Stimulated activated CD4-positive, alpha-beta T cell treated with anti-CD3 and anti-CD28 coated beads, Interleukin-4, amount 100 ng/mL, for 24 hours (primary cell): ENCODE data around the gene KRTAP4-16.
"Not testable (repeated sequence)": the region's sequence is repeated elsewhere in the genome, so short reads cannot be mapped to it uniquely, and the experiment has no call there.

Experiments
- DNase-seq: peaks from one replicate; pipeline ENCODE4 v3.0.0-alpha.2; 2020

The KRTAP4-16 gene

DNA sequence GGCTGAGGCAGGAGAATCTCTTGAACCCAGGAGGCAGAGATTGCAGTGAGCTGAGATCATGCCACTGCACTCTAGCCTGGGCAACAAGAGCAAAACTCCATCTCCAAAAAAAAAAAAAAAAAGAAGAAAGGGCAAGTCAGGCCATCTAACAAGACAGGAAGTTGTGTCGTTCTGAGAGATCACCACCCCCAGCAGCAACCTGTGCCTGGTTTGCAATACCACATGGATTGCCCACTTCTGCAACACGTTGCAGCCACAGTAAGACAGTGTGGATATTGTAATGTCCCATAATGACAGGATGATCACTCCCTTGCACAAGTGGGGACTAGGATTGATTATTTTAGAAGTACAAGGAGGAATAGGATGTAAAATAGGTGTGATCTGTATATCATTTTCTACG lies 33.0 kb downstream of the KRTAP4-16 start:
- DNase-seq: no peak

DNA sequence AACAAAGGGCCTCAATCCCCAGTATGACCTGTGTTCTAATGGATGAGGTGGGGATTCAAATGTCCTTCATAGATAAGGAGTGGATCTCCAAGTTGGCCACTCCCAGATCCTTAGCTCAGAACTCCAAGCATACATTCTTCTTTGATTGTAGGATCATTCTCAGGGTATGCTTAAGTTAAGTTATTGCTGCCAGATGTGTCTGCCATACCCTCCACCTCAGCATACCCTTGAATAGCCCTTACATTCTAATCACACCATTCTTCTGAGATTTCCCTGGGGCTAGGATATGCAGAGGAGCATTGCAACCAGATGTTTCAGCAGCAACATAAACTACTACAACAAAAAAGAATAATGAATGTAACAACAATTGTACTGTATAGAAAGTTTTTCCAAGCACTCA lies 34.7 kb downstream of the KRTAP4-16 start:
- DNase-seq: no peak

DNA sequence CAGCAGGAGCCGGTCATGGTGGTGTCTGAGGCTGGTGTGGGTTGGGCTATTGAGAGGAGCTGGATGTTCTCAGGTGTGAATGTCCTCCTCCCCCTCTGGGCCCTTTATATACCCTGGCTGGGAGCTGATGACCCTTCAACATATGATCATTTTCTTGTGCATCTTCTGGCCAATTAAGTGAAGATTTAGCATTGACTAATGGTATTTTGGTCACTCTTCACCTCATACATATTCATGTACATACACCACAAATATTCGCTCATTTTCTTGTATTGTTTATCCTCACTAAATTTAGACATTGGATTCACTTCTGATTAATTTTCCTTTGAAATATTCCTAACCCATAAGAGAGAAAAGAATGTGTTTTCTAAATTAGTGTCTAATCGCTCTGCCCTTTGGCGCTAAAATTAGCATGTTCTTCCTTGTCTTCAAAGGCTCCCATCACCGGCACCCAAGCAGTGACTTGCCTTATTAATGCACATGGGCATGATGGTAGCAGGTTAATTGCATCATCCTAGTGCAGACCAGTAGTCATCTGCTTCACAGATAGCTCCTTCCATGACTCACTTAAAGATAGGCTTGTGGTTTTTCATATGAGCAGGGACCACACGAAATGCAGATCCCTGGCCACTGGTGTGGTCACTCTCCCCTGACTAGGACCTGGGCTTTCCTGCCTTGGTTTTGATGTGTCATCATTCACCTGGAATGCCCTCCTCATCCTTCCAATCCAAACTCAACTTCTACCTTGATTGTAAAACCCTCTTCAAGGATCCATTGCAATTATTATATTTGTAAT lies 36.0 kb downstream of the KRTAP4-16 start, which contains the start of gene KRTAP2-4:
TSS of gene KRTAP2-4 (minus strand) at position 51 of the 796 bp plus-strand sequence. CDS start at position 17, 34 bp downstream.
- DNase-seq: no peak

GRCh38 chr17:41065016-41065689 lies 36.9 kb downstream of the KRTAP4-16 start:
- DNase-seq: not testable (repeated sequence)

DNA sequence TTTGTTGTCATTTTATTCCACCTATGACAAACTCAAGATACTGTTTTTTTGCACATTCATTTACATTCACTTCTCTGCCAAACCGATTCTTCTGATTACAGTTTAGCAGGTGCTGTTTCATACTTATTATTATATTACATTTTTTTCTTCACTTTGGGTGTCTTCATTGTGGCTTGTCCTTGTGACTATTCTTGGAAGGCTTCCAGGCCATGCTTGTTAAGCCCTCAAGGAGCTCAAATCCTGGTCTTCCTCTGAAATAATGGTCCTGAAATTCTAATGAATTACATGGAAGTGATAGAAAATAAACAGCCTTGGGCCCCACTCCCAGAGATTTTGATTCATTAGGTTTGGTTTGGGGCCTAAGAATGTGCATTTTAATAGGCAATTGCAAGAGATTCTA lies 37.7 kb downstream of the KRTAP4-16 start:
- no peak for DNase-seq

DNA sequence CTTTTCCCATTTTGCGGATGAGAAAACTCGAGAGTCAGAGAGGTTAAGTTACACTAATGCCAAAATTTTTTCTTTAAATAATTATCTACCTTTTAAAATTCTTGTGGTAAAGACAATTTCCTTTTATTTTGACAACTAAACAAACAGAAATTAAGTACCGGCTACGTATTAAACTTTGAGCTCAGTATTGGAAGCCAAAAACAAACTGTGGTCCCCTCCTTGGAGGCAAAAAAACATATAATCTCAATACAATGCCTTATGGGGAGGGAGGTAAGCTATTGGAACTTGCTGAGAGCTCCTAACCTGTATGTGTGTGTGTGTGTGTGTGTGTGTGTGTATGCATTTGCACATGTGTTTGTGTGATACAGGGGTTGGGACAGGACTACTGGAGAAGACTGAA lies 38.6 kb downstream of the KRTAP4-16 start:
- no peak for DNase-seq

DNA sequence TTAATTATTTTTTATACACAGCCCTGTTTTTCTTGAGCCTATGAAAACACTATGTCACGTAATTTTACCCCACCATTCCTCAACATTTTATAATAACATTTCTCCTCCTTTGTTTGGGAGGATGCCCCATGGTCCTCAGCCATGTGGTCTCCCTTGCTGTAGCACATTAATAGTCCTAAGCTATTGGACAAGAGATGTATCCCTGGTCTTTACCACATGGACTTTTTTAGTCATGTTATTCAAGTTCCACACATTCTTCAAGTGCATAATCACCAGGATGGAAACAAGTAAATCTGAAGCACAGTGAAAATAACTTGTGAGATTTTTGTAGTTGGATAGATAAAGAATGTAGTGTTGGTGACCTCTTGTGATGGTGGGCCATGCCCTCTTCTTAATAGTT lies 40.0 kb downstream of the KRTAP4-16 start:
- no peak for DNase-seq

DNA sequence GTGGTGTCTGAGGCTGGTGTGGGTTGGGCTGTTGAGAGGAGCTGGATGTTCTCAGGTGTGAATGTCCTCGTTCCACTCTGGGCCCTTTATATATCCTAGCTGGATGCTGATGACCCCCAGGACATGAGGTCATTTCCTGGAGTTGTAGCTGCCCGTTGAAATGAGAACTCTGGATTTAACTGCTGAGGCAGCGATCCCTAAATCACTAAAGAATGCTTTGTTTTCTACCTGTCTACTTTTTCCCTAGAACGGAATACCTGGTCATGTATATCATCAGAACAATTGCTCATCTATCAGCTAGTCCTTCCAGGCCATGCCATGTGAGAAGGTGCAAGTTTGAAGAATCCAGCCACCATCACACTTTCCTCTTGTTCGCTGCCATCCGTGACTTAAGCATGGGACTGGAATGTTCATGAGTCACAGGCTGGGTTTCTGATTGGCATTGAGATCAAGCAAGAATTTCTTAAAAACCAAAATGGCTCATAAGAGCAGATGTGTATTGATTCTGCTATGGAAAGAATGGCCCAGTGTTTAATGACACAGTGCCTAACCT lies 41.9 kb downstream of the KRTAP4-16 start, which contains the start of gene KRTAP2-3:
TSS of gene KRTAP2-3 (minus strand) at position 63 of the 553 bp plus-strand sequence. CDS start 64 bp downstream, outside the sequence.
- DNase-seq: no peak

- DNase-seq: not testable (repeated sequence)
Observed at GRCh38 chr17:41059276-41060051, 42.5 kb downstream of the KRTAP4-16 start.

- no peak for DNase-seq
Observed at GRCh38 chr17:41058741-41059140, 43.3 kb downstream of the KRTAP4-16 start.

DNA sequence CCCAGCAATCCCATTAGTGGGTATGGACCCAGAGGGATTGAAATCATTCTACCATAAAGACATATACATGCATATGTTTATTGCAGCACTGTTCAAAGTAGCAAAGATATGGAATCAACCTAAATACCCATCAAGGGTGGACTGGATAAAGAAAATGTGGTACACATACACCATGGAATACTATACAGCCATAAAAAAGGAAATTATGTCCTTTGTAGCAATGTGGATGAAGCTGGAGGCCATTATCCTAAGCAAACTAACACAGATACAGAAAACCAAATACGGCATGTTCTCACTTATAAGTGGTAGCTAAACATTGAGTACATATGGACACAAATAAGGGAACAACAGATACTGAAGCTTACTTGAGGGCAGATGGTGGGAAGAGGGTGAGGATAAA lies 44.5 kb downstream of the KRTAP4-16 start:
- no peak for DNase-seq

GRCh38 chr17:41055130-41055529 lies 46.9 kb downstream of the KRTAP4-16 start, which contains the start of gene KRTAP2-2:
Gene KRTAP2-2, minus strand, starts transcription at chr17:41055230. Its CDS starts 19 bp downstream, at chr17:41055211.
- not testable (repeated sequence) for DNase-seq

- not testable (repeated sequence) for DNase-seq
Observed at GRCh38 chr17:41054556-41054955, 47.5 kb downstream of the KRTAP4-16 start.

- no peak for DNase-seq
Observed at GRCh38 chr17:41054025-41054424, 48.0 kb downstream of the KRTAP4-16 start.

DNA sequence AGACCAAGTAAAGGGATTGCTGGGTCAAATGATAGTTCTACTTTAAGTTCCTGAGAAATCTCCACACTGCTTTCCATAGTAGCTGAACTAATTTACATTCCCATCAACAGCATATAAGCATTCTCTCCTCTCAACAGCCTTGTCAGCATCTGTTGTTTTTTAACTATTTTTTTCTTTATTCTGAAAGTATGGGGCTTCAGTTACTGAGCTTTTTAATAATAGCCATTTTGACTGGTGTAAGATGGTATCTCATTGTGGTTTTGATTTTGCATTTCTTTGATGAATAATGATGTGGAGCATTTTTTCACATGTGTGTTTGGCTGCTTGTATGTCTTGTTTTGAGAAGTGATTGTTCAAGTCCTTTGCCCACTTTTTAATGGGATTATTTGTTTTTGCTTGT lies 49.4 kb downstream of the KRTAP4-16 start:
- no peak for DNase-seq
